ENCODE data around the gene CYSTM1. TPM values are rescaled to one million over a fixed set of nuclear protein-coding genes. Genes with fewer than 3 reads are reported as not detected.

The CYSTM1 gene
- total RNA-seq, 2 donors from 2014 or later: 46.6 to 80.9 TPM

DNA sequence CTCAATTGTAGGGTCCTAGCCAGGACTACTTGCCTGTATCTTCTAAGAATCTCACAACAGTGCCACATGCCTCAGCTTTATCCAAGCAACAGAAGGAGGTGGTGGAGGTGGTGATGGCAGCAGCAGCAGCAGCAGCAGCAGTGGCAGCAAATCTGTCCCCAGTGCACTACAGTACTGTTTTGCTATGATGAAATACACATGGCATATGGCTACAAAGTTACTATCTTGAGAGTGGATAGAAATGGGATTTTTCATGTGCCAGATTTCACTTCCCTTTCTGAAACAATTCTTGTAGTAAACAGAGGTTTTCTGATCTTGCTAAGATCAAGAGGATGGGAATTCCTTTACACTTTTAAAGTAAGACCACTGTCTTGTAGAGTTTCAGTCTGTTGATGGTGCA lies 8.1 kb upstream of the CYSTM1 start:
- no peak for DNase-seq (ENCODE audit: low spot score)
- intact Hi-C loops (cut with DNase I): no loop called here

DNA sequence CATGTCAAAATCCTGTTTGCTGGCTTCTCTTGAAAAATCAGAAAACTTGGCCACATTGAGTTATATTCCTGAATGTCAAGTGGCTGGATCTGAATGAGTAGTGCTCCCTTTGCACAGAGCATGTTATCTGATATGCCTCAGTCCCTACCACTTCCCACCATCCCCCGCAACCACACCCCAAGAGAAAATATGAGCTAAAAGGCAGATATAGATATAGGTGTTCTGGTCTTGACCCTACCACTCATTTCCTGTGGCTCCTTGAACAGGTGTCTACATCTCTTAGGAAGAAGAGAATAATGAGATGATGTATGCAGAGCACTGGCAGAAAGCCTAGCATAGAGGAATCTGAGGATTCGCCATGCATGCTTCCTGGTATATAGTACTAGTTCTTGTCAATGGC lies 6.6 kb upstream of the CYSTM1 start:
- intact Hi-C loops (cut with DNase I): loop anchor here in 1 of 2 donors (1.0 kb wide), 1 partner anchor 28 kb away; no protein-coding TSS in a partner anchor
- no peak for DNase-seq (ENCODE audit: low spot score)

DNA sequence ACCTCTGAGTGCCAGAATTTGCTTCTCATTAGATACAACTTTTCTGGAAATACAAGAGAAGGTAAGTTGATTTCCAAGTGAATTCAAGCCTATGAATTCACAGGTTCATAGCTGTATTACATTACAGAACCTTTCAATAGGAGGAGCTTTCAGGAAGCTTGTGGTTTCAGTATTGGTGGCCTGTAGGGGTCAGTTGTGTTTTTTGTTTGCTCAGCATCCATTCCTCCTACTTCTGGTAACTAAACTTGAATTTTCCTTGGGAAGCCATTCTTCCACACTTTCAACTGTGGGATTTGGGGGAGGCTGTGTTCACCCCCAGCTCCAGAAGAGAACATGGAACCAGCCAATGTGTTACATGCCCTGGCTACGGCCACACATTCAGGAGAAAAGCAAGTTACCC lies 5.6 kb upstream of the CYSTM1 start:
- DNase-seq (ENCODE audit: low spot score): no peak

DNA sequence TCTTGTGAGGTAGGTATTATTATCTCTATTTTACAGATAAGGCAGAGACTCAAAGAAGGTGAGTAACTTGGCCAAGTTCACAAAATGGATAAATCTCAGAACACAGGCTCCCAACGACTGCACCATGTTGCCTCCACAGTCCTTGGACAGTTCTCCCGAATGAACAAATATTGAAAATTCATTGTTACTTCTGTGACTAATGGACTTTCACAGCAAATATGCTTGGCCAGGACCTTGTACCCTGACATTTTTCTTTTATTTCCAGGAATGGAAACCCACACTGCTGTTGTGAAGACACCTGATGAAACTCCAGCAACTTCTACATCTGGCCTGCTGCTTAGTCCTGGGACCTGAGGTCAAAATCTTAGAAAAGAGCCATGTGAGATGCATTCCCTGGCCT lies 2.5 kb upstream of the CYSTM1 start:
- intact Hi-C loops (cut with DNase I): loop anchor here in 1 of 2 donors (10.0 kb wide), 1 partner anchor 172 kb away; the partner anchor contains the start of gene HBEGF
- DNase-seq (ENCODE audit: low spot score): no peak

More for the DNA sequence above, 5.6 kb upstream of the CYSTM1 start:
- intact Hi-C loops (cut with DNase I): no loop called here

DNA sequence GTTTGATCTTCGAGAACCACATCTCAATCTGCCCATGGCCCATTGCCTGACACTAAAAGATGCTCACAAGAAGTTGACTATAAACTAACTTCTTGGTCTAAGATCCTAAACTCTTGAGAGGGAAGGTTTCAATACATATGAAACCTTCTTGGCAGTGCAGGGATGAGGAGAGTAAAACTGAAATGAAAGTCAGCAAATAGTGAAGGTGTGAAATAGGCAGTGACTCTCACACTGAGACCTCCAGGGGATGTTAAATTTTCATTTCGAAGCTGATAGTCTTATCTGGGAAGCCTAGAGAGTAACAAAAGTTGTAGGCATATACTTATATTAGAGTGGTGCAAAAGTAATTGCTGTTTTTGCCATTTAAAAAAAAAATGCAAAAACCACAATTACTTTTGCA lies 974 bp upstream of the CYSTM1 start:
- intact Hi-C loops (cut with DNase I): loop anchor here in 1 of 2 donors (10.0 kb wide), 1 partner anchor 171 kb away; the partner anchor contains the start of gene HBEGF
- no peak for DNase-seq (ENCODE audit: low spot score)

DNA sequence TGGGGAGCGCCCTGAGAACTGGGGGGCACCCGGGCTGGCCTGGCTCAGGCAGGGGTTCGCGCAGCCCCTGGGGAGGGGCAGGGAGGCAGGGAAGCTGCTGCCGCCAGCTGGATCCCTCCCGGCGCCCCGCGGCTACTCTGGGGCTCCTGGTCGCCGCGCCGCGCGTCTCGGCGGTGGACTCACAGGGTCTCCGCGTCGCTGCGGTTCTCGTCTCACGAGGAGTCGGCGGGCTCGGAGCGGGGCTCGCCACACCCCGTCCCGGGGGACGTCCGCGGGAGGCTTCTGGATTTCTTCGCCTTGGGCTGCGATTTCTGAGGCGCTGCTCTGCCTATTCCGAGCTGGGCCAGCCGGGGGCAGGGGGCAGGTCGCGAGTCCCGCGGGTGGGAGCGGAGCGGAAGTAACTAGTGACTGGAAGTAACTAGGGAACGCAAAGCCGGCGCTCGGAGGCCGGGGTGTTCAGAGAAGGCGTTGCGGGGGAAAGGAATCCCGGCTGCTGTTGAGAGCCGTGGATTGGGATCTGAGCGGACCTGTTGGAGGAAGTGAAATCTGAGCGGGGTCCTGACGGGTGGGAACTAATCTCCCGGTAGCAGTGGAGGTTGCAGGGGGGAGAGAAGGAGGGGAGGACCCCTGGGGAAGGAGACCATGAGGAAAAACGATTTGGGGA lies 511 bp downstream of the CYSTM1 start:
- intact Hi-C loops (cut with DNase I): loop anchor here in 1 of 2 donors (10.0 kb wide), 1 partner anchor 169 kb away; the partner anchor contains the start of gene HBEGF

DNA sequence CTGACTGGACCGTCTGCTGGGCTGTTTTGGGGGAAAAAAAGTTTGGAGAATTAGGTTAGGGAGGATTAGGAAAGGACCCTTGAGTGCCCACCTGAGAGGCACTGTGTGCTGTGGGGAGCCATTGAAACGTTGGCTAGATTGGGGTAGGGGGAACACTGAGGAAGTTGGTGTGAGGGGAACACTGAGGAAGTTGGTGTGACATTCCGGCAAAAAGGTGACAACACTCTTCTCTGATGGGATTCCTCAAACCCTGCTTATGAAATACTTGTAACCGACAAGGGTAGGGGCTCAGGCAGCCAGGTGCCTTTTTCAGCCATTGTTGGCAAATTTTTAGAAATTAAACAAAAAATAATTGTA lies 1.0 kb downstream of the CYSTM1 start:
- intact Hi-C loops (cut with DNase I): loop anchor here in 1 of 2 donors (10.0 kb wide), 1 partner anchor 169 kb away; the partner anchor contains the start of gene HBEGF

More for the DNA sequence above, 511 bp downstream of the CYSTM1 start:
- peak; percentile 95 for DNase-seq (ENCODE audit: low spot score)

DNA sequence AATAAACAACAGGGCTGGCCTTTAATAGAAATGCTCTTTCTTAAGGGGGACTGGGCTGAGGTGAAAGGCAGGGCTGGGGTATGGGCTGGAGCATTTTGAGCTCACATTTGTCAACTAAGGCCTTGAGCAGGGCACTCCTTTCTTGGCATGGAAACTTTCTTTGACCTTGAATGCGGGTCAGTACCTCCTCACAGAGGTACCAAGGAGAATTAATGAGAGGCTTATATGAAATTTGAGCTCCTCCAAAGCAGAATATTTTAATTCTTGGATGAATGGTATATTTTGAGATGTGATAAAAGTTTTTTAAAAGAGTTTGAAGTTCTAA lies 3.1 kb downstream of the CYSTM1 start:
- intact Hi-C loops (cut with DNase I): loop anchor here in 1 of 2 donors (10.0 kb wide), 1 partner anchor 167 kb away; the partner anchor contains the start of gene HBEGF
- no peak for DNase-seq (ENCODE audit: low spot score)

More for the DNA sequence above, 1.0 kb downstream of the CYSTM1 start:
- DNase-seq (ENCODE audit: low spot score): no peak

DNA sequence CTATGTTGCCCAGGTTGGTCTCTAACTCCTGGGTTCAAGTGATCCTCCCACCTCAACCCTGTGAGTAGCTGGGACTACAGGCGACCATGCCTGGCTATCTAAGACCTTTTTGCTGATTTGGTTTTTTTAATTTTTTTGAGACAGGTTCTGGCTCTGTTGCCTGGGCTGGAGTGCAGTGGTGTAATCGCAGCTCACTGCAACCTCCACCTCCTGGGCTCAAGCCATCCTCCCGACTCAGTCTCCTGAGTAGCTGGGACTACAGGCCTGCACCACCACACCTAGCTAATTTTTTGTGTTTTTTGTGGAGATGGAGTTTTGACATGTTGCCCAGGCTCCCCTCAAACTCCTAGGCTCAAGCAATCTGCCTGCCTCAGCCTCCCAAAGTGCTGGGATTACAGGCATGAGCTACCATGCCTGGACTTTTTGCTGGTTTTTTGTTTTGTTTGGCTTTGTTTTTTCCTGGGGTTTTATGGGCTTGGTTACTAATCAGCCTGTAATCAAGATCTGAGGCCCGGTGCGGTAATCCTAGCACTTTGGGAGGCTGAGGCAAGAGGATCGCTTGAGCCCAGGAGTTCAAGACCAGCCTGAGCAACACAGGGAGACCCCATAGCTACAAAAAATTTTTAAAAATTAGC lies 3.6 kb downstream of the CYSTM1 start:
- no peak for DNase-seq (ENCODE audit: low spot score)
- intact Hi-C loops (cut with DNase I): loop anchor here in 1 of 2 donors (10.0 kb wide), 1 partner anchor 166 kb away; the partner anchor contains the start of gene HBEGF

DNA sequence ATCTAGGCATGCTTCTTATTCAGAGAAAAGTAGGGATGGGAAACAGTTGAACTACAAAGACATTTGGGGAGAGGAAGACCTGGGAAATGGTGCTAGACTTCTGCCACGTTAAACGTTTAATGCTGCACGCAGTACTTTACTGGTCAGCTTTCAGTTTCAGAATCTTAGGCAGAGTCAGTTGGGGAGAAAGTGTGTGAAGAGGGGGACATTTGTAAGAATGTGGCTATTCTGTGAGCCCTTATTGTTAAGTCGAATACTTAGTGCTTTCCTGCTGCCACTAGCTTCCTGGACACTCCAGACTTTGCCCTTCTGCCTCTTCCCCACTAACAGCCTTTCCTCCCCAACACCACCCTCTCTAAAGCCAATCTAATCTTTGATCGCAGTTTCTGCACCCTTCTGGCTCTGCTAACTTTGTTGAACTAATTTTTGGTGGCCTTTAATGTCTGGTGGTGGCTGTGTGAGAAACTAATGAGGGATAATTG lies 6.1 kb downstream of the CYSTM1 start:
- DNase-seq (ENCODE audit: low spot score): no peak
- intact Hi-C loops (cut with DNase I): loop anchor here in 1 of 2 donors (5.0 kb wide), 1 partner anchor 41 kb away; no protein-coding TSS in a partner anchor

DNA sequence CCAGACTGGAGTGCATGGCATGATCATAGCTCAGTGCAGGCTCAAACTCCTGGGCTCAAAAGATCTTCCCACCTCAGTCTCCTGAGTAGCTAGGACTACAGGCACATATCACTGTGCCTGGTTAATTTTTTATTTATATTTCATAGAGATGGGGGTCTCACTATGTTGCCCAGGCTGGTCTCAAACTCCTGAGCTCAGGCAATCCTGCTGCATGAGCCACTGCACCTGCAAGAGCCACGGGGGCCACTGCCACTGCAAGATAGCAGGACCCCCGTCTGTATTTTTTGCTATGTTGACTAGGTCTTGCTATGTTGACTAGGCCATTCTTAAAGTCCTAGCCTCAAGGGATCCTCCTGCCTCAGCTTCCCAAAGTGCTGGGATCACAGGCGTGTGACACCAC lies 6.5 kb downstream of the CYSTM1 start:
- intact Hi-C loops (cut with DNase I): loop anchor here in 1 of 2 donors (5.0 kb wide), 1 partner anchor 41 kb away; no protein-coding TSS in a partner anchor
- no peak for DNase-seq (ENCODE audit: low spot score)

DNA sequence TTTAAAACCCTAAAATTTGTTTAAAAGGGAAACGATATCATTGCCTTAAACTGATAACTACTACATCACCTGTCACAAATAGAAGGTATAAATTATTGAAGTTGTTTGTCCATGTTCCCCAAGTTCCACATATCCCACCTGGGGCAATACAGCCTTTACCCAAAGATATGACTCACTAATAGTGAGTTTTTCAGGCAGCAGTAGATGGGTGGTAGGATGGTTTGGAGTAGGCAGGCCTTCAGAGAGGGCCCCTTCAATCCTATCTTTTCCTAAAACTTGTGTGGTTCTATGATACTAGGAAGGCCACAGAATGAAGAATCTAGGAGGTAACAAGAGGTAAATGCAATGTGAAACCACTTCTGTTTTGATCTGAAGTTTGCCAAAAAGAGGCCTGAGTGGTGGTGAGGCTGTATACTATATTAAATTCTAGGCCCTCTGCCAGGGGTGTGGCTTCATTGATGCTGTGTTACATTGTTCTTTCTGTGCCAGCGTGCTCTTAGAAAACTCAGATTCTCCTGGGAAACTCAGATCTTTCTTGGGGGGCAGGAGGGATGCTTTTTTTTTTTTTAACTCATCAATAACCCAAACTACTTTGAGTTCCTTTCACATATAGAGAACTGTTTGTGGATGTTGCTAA lies 7.2 kb downstream of the CYSTM1 start:
- intact Hi-C loops (cut with DNase I): loop anchor here in 1 of 2 donors (5.0 kb wide), 1 partner anchor 40 kb away; no protein-coding TSS in a partner anchor
- no peak for DNase-seq (ENCODE audit: low spot score)

DNA sequence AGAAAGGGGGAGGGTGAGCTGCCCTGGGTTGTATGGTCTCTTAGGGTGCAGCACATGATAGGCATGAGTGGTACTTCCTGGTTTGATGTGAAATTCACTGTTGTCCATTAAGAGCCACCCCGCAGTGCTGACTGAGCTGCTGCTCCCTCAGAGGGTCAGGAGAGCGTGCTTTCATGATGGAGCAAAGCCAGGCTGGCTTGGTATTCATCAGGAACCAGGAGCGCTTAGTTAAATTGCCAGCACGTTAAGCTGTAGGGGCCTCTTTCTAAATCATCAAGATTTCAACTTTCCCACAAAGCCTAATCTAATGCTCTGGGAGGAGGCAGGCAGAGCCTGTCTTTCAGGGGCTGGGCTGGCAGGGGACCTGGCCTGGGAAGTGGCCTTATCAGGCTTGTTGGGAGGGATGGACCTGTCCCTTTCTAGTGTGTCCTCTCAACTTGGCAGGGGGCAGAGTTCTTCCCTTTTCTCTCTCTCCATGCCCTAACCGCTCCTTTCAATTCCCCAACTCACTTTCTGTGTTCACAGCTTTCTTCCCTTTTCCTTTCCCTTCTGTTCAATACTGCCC lies 7.9 kb downstream of the CYSTM1 start:
- intact Hi-C loops (cut with DNase I): loop anchor here in 1 of 2 donors (5.0 kb wide), 1 partner anchor 39 kb away; no protein-coding TSS in a partner anchor
- DNase-seq (ENCODE audit: low spot score): no peak

DNA sequence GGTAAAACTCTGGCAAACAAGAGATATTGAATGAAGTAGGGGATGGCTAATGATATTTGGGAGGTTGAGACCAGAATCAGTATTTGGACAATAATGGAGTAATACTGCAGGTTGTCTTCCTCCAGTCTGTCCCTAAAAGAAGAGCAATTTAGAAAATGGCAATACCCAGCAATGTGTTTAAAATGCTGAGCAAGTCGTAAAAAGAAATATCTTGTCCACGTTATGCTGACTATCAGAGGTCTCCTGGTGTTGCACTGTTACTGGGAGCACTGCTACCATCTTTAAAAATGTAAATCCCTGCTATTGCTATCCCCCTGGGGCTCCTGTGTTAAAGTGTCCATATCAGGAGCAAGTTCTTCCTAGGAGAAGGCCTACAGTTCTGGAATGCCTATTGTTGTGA lies 10.4 kb downstream of the CYSTM1 start:
- intact Hi-C loops (cut with DNase I): no loop called here

DNA sequence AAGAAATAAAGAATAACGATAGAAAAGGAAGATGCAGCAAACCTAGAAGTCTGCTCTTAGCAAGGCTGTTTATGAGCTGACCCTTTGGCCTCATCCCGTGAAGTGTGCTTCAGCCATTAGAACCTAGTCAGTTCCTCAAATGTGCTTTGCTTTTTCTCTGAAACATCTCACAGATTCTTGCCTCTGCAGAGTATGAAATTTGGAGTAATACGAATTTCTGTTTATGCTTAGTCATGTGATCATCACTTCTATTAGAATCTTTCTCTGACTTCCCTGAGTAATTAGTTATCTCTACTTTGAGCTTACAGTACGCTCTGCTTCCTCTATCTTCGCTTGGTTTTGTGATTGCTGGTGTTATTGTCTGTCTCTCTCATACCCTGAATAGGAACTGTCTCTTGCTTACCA lies 11.3 kb downstream of the CYSTM1 start:
- intact Hi-C loops (cut with DNase I): no loop called here
- no peak for DNase-seq (ENCODE audit: low spot score)

More for the DNA sequence above, 10.4 kb downstream of the CYSTM1 start:
- DNase-seq (ENCODE audit: low spot score): no peak

DNA sequence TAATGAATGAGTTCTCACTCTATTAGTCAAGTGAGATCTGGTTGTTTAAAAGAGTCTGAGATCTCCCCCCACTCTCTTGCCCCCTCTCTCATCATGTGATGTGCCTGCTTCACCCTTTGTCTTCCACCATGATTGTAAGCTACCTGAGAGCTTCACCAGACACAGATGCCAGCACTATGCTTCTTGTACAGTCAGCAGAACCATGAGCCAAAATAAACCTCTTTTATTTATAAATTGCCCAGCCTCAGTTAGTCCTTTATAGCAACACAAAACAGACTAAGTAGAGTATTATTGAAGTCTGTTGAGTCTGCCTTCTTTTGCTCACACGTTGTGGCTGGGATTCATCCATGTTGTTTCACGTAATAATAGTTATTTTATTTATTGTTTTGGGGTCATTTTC lies 14.3 kb downstream of the CYSTM1 start:
- no peak for DNase-seq (ENCODE audit: low spot score)
- intact Hi-C loops (cut with DNase I): no loop called here

DNA sequence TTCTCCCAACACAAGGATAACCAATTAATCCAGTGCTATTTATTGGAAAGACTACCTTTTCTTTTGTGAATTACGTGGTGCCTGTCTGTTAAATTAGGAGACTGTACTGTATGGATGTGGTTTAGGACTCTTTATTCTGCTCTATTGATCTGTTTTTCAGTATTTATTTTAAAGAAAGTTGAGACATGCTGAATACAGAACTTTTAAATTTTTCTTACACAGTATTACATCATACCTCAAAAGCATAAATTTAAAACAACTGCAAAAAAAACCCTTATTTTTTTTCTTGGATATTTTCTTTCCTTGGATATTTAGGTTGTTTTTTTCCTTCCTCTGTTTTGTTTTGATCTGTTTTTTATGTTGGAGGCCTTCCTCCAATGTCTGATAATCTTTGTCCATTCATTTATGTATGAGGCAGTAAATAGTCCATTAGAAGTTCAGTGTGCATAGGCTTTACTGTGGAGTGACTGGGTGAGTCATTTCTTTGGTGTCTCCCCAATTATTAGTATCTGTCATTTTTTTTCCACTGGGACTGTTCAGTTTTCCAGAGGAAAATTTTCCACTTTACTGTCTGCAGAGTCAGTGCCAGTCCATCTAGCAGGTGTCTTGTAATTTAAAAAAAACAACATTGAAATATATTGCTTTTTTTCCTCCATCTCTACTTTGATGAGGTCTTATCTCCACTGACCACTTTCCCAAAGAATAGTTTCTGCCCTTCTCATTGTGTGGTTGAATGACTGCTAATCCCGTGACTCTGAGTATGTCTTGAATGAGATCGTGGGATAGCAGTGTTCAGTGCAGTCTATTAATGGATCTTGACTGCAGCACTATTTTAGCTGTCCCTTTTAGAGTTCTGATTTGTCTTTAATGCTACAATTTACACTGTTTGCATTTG lies 15.2 kb downstream of the CYSTM1 start:
- intact Hi-C loops (cut with DNase I): no loop called here
- no peak for DNase-seq (ENCODE audit: low spot score)

DNA sequence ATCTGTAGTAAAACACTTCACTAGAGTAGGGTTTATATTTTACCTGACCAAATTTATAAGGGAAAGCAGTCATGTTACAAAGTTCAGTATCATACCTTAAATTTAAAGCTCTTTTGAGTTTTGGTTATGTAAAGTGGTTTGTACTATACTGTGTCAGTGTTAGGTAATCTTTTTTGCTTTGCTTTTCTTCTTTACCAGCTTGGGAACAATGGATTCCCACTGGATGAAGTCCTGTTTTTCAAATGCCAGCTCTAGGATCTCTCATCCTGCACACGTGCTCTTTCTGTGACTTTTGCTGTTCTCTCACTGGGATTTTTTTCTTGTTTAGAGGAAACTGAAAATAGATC lies 15.9 kb downstream of the CYSTM1 start:
- no peak for DNase-seq (ENCODE audit: low spot score)

More for the DNA sequence above, 15.9 kb downstream of the CYSTM1 start:
- intact Hi-C loops (cut with DNase I): no loop called here

Data from posterior vena cava (tissue), 2 donors.